NCI-H345 treated with DMSO at 0.1 percent for 48 hours (cell line): Measurements from ENCODE around the gene CERS5.
"Not testable (repeated sequence)": the region's sequence is repeated elsewhere in the genome, so short reads cannot be mapped to it uniquely, and the experiment has no call there.

ENCODE experiments used
- DNase-seq: peaks from one replicate; lab custom pipeline; 2025; ENCODE audit not compliant: unreplicated experiment; lab: John Stamatoyannopoulos, UW

The CERS5 gene

DNA sequence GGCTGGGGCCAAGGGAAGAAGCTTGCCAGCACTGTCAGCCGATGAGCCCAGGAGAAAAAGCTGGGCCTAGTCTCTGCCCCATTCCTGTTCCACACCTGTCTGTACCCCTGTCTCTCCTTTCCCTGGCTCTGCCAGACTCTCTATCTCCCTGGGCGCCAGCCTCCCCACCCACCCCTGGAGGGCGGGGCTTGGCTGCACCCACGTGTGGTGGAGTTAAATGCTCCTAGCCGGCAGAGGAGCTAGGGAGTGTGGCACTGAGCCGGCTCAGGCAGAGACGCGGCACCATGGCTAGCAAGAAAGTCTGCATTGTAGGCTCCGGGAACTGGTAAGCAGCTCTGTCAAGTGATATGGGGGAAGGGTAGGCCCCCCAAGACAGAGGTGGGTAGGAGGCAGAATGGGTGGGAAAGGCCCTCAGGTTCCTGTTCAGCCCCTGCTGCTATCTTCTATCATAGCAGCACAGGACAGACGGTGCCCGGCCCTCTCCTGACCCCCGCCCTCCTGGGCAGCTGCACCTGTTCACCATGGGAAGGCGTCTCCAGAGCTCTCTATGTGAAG is 63.3 kb downstream of the CERS5 start, which contains the start of gene GPD1:
GPD1 (plus strand) TSS at position 242 of the 555 bp plus-strand sequence; CDS start at position 285, 43 bp downstream.
- DNase-seq = peak; percentile 4

DNA sequence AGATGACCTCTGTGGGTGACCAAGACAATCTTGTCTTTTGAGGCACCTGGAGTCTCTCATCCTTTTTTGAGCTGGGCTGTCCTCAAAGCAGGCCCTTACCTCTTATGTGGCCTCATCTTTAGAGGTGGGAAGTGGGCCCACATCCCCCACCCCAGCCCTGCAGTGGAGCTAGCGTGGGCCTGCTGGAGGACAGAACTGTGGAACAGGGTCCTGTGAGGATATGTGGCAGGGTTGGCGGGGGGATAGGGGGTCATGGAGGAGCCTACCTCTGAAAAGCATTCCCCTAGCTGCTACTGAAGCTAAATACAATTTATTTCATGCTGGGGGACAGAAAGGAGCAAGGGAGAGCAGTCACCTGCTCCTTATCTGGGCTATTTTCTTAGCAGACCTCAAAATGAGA is 63.8 kb downstream of the CERS5 start:
- DNase-seq = no peak

DNA sequence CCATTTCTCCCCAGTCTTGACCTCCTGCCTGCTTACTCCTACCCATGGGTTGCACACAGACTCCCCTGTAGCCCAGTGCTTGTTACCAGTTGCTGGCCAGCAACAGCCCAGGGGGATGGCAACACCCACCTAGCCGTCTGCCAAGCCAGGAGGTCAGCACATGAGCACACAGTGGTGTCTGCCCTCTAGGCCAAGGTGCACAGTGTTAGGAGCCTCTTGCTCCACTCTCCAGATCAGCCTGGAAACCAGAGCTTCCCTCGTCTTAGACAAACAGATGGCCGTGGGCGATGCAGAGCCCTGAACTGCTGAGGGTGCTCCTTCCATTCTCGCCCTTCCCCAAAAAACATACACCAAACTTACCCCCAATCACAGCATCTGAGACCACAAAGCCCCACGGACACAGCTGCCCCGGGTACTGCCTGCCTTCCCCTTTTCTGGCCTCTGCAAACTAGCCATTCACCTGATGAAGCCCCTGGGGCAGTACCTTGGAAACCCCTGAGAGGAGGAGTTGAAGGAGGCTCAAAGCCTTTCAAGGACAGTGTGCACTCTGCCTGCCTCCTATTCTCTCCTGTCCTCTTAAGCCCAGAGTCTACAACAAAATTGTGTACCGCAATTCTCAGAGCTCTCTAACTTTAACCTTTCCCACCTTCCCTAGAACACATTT is 64.4 kb downstream of the CERS5 start:
- no peak for DNase-seq

DNA sequence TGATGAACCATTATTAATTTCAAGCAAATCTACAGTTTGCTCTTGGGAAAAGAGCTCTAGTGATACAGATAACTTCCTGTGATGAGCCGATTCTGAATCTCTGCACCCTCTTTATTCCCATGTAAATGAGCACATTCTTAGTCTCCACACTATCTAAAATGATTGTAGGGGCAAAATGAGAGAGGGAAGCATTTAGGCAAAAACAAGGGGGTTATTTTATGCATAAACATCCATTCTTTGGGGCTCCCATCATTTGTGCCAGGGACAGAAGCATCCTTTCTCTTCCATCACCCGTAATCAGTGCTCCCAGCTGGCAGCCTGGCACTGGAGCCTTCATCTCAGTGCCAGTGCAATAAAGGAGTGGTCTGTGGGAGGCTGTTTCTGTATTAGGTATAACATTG is 65.0 kb downstream of the CERS5 start:
- no peak for DNase-seq

DNA sequence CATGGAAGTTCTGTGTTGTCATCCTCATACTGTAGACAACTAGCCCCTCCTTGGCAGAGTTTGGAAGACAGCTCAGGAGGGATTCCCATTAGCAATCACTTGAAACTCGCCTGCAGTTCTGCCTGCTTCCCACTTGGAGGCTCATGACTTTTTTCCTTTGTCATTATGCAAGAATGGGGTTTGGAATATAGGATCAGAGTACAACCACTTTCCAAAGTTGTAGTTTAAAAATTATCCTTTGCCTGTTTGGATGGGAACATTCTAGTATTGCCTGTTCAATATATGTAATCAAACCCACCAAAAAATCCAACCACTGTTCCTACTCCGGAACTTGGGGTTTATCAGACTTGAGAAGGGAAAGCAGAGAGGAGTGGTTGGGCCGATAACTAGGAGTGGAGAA is 65.5 kb downstream of the CERS5 start:
- DNase-seq = no peak

DNA sequence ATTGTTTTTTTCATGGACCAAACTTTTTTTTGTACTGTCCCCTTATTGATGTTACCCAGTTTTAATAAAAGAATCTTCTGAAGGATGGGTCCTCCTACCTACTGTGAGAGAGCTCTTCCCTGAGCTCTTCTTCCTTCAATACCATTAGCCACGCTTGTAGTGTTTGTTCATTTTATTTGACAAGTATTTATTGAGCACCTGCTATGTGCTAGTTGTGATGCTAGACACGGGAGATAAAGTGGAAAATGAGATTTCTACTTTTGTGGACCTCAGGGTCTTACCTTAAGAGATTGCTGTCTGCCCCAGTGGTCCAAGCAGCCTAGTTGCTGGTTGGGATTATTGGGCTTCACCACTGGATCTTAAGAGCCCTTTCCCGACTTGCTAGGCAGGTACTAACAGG is 66.6 kb downstream of the CERS5 start:
- DNase-seq = no peak

DNA sequence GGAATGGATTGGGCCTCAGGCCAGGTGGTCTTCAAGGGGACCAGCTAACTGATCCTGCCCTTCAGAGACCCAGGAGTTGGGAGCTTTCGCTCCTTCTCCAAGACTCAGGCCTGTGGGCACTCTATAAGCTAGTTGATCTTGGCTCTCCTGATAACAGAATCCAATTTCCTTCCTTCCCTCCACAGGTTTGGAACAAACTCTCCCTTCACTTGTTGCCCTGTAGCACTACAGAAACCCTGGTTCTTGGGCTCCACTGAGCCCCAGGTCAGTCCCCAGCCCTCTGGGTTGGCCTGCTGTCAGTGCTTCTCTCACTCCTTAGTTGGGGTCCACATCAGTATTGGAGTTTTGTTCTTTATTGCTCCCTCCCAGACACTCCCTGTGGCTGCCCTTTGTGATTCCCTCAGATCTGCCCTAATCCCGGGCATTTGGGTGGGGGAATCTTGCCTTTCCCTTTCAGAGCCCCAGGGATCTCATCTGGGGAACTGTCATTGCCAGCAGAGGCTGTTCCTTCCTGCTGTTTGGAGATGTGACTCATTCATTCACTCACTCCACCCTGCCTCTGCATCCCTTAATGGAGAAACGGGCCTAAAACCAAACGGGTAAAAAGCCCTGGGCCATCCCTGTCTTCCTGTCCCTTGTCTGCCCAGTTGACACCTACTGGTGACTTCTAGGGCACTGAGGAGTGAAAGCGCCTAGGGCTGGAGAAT is 67.7 kb downstream of the CERS5 start:
- no peak for DNase-seq

DNA sequence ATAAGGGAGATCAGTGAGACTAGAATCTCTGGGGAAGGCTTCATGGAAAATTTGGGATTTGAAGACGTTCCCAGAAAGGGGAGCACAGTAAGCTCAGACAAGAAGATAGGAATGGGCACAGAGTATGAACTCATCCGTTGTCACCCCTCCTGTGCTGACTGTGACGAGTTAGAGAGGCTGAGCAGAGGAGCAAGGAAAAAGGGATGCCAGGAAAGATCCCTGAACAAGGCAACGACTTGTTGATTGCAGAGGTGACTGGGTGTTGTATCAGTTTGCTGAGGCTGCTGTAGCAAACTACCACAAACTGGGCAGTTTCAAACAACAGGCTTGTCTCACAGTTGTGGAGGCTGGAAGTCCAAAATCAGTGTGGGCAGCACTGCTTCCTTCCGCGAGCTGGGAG is 69.2 kb downstream of the CERS5 start:
- no peak for DNase-seq

DNA sequence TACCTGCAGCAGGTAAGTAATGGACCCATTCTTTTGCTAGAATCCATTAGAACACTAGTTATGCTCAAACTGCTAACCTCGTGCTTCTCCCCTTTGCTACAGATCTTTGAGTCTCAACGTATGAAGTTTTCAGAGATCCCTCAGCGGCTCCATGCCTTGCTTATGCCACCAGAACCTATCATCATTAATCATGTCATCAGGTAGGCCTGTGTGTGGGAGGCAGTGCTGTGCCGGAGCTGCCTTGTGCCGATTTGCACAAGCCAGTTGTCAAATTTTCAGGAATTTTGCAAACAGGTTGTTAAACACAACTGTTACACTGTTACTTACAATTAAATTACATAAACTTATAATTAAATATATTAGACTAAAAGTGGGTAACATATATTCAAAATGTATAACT is 76.8 kb downstream of the CERS5 start:
- no peak for DNase-seq

DNA sequence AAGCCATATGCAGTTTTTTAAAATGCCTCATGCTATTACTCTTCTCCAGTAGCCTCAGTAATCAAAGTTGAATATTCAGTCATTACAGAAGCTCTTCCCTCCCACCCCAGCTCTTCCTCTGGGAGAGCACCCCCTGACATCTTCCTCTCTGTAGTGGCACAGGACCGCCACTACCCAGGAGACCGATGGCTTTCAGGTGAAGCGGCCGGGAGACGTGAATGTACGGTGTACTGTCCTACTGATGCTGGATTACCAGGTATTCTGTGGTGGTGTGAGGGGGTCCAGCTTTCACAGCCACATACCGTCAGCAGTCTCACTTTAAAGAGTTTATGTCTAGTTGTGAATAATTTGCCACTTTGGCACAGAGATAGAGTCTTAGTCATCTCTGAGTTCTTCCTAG is 77.4 kb downstream of the CERS5 start:
- no peak for DNase-seq

DNA sequence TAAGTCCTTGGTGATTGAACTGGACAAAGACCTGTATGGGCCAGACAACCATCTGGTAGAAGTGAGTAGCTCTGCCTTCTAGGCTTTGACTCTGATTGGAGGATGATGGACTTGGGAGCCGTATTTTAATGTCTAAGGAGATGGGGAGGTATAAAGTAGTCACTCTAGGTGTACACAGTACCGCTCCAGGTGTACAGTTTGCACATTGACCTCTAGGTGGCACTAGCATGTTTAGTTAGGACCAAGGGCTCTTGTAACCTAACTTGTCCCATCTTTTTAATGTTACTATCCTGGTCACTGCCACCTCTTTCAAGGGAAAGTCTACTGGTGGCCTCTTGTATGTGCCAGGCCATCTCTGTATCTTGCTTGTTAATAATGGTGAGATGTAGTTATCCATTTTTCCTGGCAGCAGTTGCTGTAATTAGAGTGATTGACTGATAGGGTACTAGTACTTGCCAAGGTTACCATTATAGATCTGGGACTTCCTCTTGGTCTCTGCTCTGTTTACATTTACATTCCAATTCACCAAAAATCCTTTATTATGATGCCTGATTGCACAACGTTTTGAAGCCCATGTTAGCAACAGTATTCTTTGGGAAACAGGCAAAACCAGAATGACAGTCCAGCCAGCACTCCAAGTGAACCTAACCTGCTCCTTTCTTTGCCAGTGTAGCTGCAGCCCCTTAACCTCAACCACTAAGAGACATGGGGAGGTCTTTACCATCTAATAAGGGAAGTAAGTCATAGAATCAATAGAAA is 78.4 kb downstream of the CERS5 start:
- no peak for DNase-seq

DNA sequence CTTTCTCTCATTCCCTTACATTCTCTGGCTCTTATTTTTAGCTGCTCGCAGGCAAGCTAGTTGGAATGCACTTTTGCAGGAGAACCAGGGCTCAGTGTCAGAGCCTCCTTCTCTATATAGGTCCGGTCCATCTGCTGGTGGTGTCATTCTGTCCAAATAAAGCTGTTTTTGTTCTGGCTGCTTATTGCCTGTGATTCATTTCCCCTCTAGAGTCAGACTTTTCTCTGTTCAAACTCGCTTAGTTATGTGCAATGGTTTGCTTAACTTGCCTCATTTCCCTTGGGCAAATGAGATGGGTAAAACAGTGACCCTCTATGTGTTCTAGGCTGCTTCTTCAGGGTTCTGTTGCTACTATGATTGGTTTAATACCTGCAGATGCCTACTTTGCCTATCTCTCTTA is 79.2 kb downstream of the CERS5 start:
- no peak for DNase-seq

DNA sequence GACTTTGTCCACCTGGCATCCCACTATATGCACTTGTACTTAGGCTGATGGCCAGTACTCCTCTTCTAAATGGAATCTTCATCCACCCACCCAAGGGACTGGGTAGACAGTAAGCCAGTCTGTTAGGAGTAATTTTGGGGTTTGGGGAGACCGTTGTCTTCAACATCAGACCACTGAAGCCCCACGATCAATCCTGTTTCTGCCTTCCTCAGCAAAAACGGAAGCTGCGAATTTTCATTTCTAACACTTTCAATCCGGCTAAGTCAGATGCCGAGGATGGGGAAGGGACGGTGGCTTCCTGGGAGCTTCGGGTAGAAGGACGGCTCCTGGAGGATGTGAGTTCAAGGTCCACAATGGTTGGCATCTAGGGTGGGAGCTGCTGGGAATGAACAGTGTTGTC is 80.0 kb downstream of the CERS5 start:
- DNase-seq = no peak

DNA sequence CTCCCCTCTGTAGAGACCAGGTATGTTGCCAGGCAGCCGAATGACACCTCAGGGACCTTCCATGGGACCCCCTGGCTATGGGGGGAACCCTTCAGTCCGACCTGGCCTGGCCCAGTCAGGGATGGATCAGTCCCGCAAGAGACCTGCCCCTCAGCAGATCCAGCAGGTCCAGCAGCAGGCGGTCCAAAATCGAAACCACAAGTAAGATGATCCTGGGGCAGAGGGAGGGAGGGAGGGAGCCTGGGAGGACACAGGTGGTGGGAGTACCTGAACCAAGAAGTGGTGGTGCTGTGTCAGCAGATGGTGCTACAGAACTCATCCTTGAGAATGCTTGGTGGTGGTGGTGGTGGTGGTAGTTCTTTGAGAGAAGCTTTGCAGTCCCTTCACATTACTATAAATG is 81.0 kb downstream of the CERS5 start:
- no peak for DNase-seq

DNA sequence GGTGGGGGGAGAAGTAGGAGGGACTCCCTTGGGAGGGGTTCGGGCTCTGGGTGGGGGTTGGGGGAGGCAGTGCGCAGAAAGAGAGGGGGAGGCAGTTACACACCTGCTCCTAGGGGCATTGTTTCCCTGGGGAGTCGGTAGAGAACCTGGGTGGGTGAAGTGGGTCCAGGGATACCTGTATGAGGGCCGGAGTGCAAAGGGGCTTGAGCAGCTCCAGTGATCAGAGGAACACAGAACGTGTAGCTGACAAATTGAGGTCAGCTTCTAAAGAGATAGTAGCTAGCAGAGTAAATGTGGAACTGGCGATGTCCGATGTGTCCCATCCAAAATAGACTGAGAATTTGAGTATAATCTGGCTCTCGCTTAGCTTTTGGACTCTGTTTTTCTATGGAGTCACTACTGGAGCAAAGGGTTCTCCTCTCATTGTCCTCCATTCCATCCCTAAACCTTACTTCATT is 81.5 kb downstream of the CERS5 start:
- DNase-seq = no peak

DNA sequence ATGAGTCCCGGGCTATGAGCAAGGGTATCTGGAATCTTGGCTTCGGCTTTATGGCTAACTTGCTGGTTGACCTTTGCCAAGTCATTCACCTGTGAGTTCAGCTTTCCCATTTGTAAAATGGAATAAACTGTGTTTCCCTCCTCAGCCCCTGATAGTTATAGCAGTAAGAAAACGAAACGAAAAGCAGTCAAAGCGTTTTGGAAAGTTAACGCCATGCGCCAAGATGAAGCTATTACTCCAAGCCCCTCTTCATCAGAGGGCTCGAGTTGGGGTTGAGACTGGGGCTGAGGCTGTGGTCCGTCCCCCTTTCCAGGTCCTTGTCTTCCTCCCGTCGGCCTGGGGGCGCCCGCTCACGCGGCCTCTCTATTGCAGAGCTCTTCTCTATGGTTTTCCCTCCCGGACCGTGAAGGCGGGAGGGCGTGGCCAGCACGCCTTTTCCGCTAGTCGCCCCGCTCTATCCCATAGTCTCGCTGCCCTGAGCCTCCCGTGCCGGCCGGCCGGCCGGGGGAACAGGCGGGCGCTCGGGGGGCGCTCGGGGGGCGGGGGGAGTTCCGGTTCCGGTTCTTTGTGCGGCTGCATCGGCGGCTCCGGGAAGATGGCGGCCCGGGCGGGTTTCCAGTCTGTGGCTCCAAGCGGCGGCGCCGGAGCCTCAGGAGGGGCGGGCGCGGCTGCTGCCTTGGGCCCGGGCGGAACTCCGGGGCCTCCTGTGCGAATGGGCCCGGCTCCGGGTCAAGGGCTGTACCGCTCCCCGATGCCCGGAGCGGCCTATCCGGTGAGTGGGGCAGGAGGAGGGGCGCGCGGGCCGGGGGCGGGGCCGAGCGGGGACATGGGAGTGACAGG is 82.2 kb downstream of the CERS5 start, which contains the start of gene SMARCD1:
SMARCD1 (plus strand) TSS at position 568 of the 840 bp plus-strand sequence; CDS start at position 596, 28 bp downstream.
- peak; percentile 19 for DNase-seq

DNA sequence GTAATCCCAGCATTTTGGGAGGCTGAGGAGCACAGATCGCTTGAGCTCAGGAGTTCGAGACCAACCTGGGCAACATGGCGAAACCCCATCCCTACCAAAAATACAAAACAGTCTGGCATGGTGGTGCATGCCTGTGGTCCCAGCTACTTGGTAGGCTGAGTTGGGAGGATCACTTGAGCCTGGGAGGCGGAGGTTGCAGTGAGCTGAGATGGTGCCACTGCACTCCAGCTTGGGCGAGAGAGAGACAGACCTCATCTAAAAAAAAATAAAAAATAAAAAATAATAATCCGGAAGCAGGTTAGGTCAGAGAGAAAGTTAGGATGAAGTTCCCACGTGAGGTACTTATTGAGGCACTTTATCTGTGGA is 82.8 kb downstream of the CERS5 start:
- DNase-seq = not testable (repeated sequence)

DNA sequence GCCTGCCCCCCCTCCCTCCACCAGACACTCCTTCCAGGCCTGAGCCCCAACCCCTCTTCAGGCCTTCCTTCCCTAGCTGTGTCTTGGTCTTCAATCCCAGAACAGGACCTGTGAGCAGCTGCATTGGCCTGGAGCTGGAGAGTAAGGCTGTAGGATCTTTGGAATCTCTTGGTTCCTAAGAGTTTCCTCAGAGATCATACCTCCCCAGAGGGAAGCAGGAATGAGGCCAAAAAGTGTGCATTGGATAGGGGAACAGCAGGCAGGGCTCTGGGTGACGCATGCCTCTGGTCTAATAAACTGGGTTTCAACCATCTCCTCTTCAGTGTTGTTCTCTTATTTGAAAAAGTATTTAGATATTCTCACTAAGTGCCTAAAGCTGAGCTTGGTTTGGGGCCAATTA is 83.9 kb downstream of the CERS5 start:
- DNase-seq = no peak

DNA sequence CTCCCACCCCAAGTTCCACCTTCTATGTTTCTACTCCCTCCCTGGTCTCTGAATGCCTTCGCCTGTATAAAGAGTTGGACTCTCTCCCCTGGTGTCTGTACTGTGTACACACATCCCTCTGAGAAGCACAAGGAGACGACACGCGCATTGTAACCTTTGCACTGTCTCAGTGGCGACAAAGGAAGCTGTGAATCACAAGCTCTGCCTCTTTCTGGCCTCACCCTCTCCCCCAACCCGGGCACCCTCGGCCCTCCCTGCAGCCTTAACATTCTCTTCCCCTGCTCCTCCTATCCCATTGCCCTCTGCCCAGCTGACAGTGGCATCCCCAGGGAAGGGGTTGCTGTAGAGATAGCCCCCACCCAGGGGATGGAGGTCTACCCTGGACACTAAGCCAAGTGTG is 84.5 kb downstream of the CERS5 start:
- DNase-seq = no peak

DNA sequence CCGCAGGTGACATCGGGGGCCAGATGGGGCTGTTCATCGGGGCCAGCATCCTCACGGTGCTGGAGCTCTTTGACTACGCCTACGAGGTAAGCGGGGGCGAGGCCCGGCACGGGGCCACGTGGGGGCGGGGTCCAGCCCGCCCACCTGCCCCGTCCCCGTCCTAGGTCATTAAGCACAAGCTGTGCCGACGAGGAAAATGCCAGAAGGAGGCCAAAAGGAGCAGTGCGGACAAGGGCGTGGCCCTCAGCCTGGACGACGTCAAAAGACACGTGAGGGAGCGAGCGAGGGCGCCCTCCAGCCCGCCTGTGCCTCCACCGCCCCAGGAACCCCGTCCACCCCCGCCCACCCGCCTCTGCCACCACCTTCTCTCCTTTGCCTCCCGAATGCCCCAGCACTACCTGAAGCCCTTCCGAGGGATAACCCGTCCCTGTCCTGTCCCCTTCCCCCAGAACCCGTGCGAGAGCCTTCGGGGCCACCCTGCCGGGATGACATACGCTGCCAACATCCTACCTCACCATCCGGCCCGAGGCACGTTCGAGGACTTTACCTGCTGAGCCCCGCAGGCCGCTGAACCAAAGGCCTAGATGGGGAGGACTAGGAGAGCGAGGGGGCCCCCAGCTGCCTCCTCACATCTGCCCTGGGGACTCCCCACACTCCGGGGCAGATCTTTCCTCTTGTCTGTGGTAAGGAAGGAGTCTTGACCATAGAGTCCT is 85.9 kb downstream of the CERS5 start:
- DNase-seq = no peak
